Brain pericyte (primary cell): Measurements from ENCODE around the gene ARID4B.
"Not testable (repeated sequence)": the region's sequence is repeated elsewhere in the genome, so short reads cannot be mapped to it uniquely, and the experiment has no call there.

ENCODE experiments used
- DNase-seq: peaks from one replicate; pipeline ENCODE4 v3.0.0-alpha.2; 2012; ENCODE audit warnings: low read depth, low spot score

The ARID4B gene

GRCh38 chr1:235160957-235161684, 166.9 kb downstream of the ARID4B start, which contains the start of gene RBM34:
Gene RBM34, minus strand, starts transcription at chr1:235161250. Its CDS starts 24 bp downstream, at chr1:235161226.
- DNase-seq = peak; percentile 60

GRCh38 chr1:235160383-235160956, 167.5 kb downstream of the ARID4B start:
- peak; percentile 6 for DNase-seq

DNA sequence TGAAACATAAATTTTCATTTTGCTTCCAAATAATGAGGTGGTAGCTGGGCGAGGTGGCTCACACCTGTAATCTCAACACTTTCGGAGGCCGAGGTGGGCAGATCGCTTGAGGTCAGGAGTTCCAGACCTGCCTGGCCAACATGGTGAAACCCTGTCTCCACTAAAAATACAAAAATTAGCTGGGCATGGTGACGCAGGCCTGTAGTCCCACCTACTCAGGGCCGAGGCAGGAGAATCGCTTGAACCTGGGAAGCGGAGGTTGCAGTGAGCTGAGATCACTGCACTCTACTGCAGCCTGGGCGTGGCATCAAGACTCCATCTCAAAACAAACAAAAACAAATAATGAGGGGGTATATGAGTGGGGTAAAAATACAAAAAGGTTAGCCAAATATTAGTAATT, 168.0 kb downstream of the ARID4B start:
- not testable (repeated sequence) for DNase-seq

- not testable (repeated sequence) for DNase-seq
Measured at GRCh38 chr1:235159284-235159683, 168.7 kb downstream of the ARID4B start.

DNA sequence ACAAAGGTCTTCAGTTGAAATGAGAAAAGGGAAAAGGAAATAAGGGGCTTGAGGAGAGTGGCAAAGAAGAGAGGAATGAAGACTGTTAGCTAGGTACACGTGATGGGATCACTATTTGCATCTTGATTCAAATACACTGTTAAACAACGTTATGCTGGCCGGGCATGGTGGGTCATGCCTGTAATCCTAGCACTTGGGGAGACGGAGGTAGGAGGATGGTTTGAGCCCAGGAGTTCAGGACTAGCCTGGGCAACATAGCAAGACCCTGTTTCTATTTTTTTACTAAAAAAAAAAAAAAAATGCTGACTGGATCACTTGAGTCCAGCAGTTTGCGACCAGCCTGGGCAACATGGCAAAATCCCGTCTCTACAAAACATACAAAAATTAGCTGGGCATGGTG, 169.3 kb downstream of the ARID4B start:
- DNase-seq = no peak

GRCh38 chr1:235157150-235157549, 170.8 kb downstream of the ARID4B start:
- DNase-seq = no peak

DNA sequence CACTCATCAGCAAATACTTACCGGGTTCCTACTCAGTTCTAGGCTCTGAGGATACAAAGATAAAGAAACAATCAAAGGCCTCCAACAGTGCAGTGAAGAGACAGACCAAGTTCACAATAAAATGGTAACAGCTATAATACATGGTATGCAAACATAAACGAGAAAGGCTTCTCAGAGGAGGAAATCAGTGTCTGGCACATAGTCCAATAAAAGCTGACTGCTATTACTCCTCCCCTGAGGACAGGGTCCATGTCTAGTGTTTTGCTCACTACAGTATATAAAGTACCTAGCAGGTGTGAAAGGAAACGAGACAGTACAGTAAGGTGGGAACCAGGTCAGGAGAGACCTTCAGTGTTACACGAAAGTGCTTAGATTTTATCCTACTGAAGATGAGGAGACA, 171.2 kb downstream of the ARID4B start:
- no peak for DNase-seq

DNA sequence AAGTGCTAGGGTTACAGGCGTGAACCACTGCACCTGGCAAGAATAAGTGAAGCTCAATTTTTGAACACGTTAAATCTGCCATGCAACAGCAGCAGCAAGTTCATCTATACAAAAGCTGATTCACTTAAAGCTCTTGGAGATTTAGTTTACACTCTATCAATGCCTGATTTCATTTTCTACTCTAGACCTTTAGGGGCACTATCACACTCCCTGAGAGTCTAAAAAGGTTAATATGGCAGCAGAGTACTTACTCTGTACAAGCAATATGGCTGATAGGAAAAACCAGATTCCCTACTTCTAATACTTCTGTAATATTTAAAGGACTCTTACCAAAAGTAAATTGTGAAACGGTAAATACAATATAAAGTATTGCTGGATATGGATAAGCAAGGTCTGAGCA, 171.7 kb downstream of the ARID4B start:
- no peak for DNase-seq

DNA sequence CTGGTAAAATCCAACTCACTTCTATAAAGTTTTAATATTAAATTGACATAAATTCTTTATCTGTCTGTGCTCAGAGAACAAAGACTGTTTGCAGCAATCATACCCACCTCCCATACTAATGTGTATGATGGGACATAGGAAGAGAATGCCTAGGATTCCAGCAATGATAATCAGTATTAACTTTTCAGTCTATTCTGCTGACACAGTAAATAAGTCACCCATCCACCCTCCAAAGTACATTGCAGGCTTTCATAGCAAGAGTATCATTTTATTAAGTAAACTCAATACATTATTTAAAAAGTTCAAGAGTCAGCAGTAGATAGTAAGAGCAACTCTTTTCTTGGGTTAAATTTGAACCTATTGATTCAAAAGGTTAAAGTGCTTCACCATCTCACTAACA, 175.7 kb downstream of the ARID4B start:
- no peak for DNase-seq

- DNase-seq = no peak
Measured at GRCh38 chr1:235151033-235151432, 176.9 kb downstream of the ARID4B start.

DNA sequence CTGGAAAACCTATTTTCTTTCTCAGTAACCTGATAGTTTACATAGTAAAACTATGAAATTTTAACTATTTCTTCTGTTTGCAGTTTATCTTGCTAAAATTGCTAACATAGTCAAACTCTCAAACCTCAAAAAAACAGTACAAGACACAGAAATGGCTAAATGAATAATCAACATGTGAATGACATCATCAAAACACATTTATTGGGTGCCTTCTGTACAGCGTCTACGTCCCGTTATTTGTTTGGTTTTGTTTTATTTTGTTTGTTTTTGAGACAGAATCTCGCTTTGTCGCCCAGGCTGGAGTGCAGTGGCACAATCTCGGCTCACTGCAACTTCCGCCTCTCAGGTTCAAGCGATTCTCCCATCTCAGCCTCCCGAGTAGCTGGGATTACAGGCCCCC, 178.2 kb downstream of the ARID4B start:
- no peak for DNase-seq

- DNase-seq = no peak
Measured at GRCh38 chr1:235147269-235147668, 180.7 kb downstream of the ARID4B start.

GRCh38 chr1:235145639-235146038, 182.3 kb downstream of the ARID4B start:
- DNase-seq = no peak

DNA sequence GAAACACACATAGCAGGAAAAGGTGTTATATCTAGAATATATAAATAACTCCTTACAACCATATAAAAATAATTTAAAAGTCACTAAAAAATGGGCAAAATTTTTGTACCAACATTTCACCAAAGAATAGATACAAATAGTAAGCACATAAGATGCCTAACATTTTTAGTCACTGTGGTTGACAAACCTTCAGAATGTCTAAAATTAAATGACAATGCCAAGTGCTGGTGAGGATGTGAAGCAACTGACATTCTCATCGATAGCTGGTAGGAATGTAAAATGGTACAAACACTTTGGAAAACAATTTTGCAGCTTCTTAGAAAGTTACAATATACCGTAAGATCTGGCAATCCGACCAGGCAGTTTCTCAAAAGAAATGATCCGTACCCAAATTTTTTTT, 185.0 kb downstream of the ARID4B start:
- no peak for DNase-seq

DNA sequence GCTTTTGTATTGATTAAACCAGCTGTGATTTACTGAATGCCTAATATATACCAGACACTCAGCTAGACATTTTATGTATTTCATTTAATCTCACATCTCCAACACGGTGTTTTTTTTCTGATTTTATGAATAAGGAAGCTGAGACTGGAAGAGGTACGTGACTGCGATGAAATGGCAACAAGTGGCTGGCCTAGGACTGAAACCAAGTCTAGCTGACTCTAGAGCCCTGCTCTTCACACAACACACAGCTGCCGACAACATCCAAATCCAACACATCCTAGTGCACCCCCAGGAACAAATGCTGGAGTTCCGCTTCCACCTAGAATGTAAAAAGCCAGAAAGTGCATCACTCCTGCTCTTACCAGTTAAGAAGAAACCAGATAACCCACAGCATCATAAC, 188.7 kb downstream of the ARID4B start:
- DNase-seq = no peak

GRCh38 chr1:235138821-235139220, 189.2 kb downstream of the ARID4B start:
- DNase-seq = no peak

GRCh38 chr1:235136111-235136510, 191.9 kb downstream of the ARID4B start:
- DNase-seq = no peak

DNA sequence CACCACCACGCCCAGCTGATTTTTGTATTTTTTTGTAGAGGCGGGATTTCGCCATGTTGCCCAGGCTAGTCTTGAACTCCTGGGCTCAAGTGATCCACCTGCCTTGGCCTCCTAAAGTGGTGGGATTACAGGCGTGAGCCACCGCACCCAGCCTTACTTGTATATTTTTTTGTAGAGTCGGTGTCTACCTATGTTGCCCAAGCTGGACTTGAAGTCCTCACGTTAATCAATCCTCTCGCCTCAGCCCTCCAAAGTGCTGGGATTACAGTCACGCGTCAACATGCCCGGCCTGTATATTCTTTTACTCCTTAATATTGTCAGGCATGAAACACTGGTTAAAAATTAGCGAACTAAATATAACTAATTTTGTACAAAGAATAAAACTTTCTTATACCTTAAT, 193.8 kb downstream of the ARID4B start:
- DNase-seq = no peak

DNA sequence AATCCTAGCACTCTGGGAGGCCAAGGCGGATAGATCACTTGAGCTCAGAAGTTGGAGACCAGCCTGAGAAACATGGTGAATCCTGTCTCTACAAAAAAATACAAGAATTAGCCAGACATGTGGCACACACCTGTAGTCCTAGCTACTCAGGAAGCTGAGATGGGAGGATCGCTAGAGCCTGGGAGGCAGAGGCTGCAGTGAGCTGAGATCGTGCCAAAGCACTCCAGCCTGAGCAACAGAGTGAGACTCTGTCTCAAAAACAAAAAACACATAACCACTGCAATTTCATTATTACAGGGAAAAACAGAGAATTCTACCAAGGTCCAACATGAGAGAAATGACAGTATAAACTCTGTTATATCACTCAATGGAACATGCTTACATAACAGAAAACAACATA, 194.9 kb downstream of the ARID4B start:
- DNase-seq = no peak

DNA sequence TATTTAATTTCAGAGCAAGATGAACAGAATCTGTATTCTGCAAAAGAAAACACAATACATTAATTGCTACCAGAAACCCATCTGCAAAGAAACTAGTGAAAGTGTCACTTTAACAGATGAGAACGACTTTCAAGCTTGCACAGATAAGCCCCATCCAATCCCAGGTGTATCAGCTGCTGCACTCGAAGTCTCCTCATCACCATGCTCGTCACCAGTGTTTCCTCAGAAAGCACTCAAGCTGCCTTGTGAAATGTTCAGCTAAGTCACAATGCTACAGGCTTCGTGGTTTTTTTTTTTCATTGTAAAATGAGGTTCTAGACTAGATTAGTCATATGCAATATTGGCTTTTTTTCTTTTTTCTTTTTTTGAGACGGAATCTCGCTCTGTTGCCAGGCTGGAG, 196.0 kb downstream of the ARID4B start:
- DNase-seq = no peak

DNA sequence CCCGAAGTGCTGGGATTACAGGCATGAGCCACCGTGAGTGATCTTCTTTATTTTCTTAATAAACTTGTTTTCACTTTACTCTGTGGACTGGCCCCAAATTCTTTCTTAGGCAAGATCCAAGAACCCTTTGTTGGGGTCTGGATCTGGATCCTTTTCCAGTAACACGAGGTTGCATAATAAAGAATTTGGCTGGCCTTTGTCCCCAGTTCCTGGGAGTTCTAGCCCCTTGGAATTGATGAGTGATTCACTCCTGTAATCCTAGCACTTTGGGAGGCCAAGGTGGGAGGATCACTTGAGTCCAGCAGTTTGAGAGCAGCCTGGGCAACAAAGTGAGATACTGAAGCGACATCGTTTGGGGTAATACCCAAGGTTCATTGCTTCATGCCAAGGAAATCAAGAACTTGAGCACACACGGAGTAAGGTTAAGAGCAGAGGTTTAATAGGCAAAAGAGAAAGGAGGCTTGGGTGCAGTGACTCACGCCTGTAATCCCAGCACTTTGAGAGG, 197.2 kb downstream of the ARID4B start:
- DNase-seq = no peak

GRCh38 chr1:235129774-235130570, 198.0 kb downstream of the ARID4B start:
- DNase-seq = no peak
